B cell (primary cell): Measurements from ENCODE around the gene POTEC. TPM values are rescaled to one million over a fixed set of nuclear protein-coding genes. Genes with fewer than 3 reads are reported as not detected.

Experiments
- polyA plus RNA-seq: library from polyadenylated mRNA; depleted of rRNA; stranded (reverse); fragments of >200 nt; gene quantifications from 2 replicates; pipeline ENCODE4 v1.2.3, GENCODE V29; 2012
- small RNA-seq: library from RNA; depleted of rRNA; stranded (forward); fragments of <200 nt; gene quantifications from one replicate; pipeline ENCODE3, GENCODE V24; 2012; ENCODE audit warnings: low replicate concordance, low read depth; ENCODE audit not compliant: insufficient read length
- total RNA-seq, 2 donors: library from RNA; stranded (reverse); fragments of 120-200 nt in 1 of 2; gene quantifications; 1 replicate in 1 of 2; 2 replicates in 1 of 2; pipeline versions ENCODE4 v1.2.3 to v1.2.4, GENCODE V29; 2013 to 2022

POTEC gene
- total and polyA plus RNA-seq, 2 donors (not counting 1 experiment from before 2014, with no cell fraction given) = not detected

Small RNA genes within 50 kb of the gene (small RNA-seq; reads per million reads assigned to genes)
- not detected for gene RNU6-1021P

Other genes with a start within 250 kb of the POTEC start
- gene ANKRD30B, start 204.6 kb upstream of the POTEC start, total RNA-seq = not detected in 2 replicates
- gene ANKRD30B, start 204.6 kb upstream of the POTEC start, polyA plus RNA-seq = 0.01 TPM in 1 of 2 replicates, not detected in the other